Keratinocyte (primary cell): Measurements from ENCODE around the gene TMEM208. TPM values are rescaled to one million over a fixed set of nuclear protein-coding genes. Genes with fewer than 3 reads are reported as not detected.

Source experiments
- DNase-seq: peaks from one replicate; pipeline ENCODE4 v3.0.0-alpha.2; 2011; ENCODE audit warnings: low read depth, missing footprints, low spot score
- FAIRE-seq: peaks from 2 replicates; lab custom pipeline; 2011; peaks lifted over from hg19 to GRCh38; lab: Jason Lieb, UNC
- H2AFZ ChIP-seq: 2 replicates; pipeline ENCODE4 v1.6.0; 2012; ENCODE audit warnings: low read length, control low read depth, inconsistent platforms; ENCODE audit not compliant: control insufficient read depth
- H3K27ac ChIP-seq: 2 replicates; pipeline ENCODE4 v1.5.1; 2011; ENCODE audit warnings: low read length; ENCODE audit not compliant: control insufficient read depth, insufficient read depth
- H3K27me3 ChIP-seq: 3 replicates; pipeline ENCODE4 v1.6.0; 2011; ENCODE audit warnings: low read length; ENCODE audit not compliant: control insufficient read depth, insufficient read depth; ENCODE audit errors: extremely low read depth
- H3K36me3 ChIP-seq, 2 experiments: 2 replicates in 1 of 2; 3 replicates in 1 of 2; pipeline ENCODE4 v1.5.1; 2011; ENCODE audit warnings: low read length in 2 of 2, mild to moderate bottlenecking in 1 of 2; ENCODE audit not compliant: control insufficient read depth in 2 of 2, insufficient read depth in 2 of 2; ENCODE audit errors: extremely low read depth in 1 of 2
- H3K4me1 ChIP-seq: 3 replicates; pipeline ENCODE4 v1.5.1; 2011; ENCODE audit warnings: low read length; ENCODE audit not compliant: control insufficient read depth, insufficient read depth; ENCODE audit errors: extremely low read depth
- H3K4me2 ChIP-seq: 3 replicates; pipeline ENCODE4 v1.6.0; 2011; ENCODE audit warnings: low read depth, low read length; ENCODE audit not compliant: control insufficient read depth, insufficient read depth; ENCODE audit errors: extremely low read depth
- H3K4me3 ChIP-seq, 3 experiments: fragments of 200-600 bp in 1 of 3; sonication (generic) in 1 of 3; 2 replicates in 2 of 3; 3 replicates in 1 of 3; pipeline ENCODE4 v1.5.1; 2011 to 2016; ENCODE audit warnings: low read length in 3 of 3, mild to moderate bottlenecking in 3 of 3, control low read depth in 2 of 3, inconsistent platforms in 1 of 3, low read depth in 1 of 3, mixed read lengths in 1 of 3, mixed run types in 1 of 3, moderate library complexity in 1 of 3; ENCODE audit not compliant: control insufficient read depth in 2 of 3, insufficient read depth in 2 of 3; ENCODE audit errors: extremely low read depth in 1 of 3
- H3K79me2 ChIP-seq: 2 replicates; pipeline ENCODE4 v1.6.0; 2012; ENCODE audit warnings: low read length; ENCODE audit not compliant: control insufficient read depth, insufficient read depth
- H3K9ac ChIP-seq: 3 replicates; pipeline ENCODE4 v1.6.0; 2011; ENCODE audit warnings: low read length; ENCODE audit not compliant: control insufficient read depth, insufficient read depth; ENCODE audit errors: extremely low read depth
- H3K9me1 ChIP-seq: 3 replicates; pipeline ENCODE4 v1.6.0; 2011; ENCODE audit warnings: low read length; ENCODE audit not compliant: control insufficient read depth, insufficient read depth; ENCODE audit errors: extremely low read depth
- H3K9me3 ChIP-seq: 2 replicates; pipeline ENCODE4 v1.5.1; 2012; ENCODE audit warnings: low read depth, low read length; ENCODE audit not compliant: control insufficient read depth
- H4K20me1 ChIP-seq: 3 replicates; pipeline ENCODE4 v1.6.0; 2011; ENCODE audit warnings: low read length; ENCODE audit not compliant: control insufficient read depth, insufficient read depth; ENCODE audit errors: extremely low read depth
- CTCF ChIP-seq, 3 experiments: IDR thresholded peaks in 1 of 3; conservative IDR thresholded peaks in 1 of 3; optimal IDR thresholded peaks in 1 of 3; 2 replicates in 2 of 3; 3 replicates in 1 of 3; pipeline versions ENCODE3 to v1.5.1; 2011; ENCODE audit warnings: low read length in 3 of 3, mild to moderate bottlenecking in 3 of 3, moderate library complexity in 2 of 3, control low read depth in 1 of 3, inconsistent platforms in 1 of 3; ENCODE audit not compliant: insufficient read depth in 2 of 3; ENCODE audit errors: extremely low read depth in 1 of 3
- EZH2 ChIP-seq: IDR thresholded peaks from one replicate; pipeline ENCODE4 v1.6.1; 2012; ENCODE audit warnings: inconsistent platforms, mild to moderate bottlenecking, low read length, moderate library complexity
- dilution Hi-C: fragments of 300-500 bp; cut with MboI; formaldehyde crosslinking; loops from one replicate; pipeline ENCODE4 v1.7.0; 2020; ENCODE audit warnings: low sequenced_read_pairs; ENCODE audit not compliant: extremely low pct_ligation_motif_present
- polyA minus RNA-seq, 3 experiments: library from RNA; depleted of rRNA, polyadenylated mRNA; stranded (reverse); fragments of >200 nt; gene quantifications; 1 replicate in 1 of 3; 2 replicates in 1 of 3; 3 replicates in 1 of 3; pipeline ENCODE4 v1.2.3, GENCODE V29; 2011
- polyA plus RNA-seq, 5 experiments: library from polyadenylated mRNA; depleted of rRNA in 3 of 5; stranded (reverse) in 3 of 5; stranded (forward) in 1 of 5; unstranded in 1 of 5; fragments of >200 nt; gene quantifications; 1 replicate in 1 of 5; 2 replicates in 3 of 5; 3 replicates in 1 of 5; pipeline versions ENCODE4 v1.2.1 to v1.2.3, GENCODE V29; 2011 to 2012; ENCODE audit warnings: missing spikeins in 2 of 5, low read depth in 1 of 5, low replicate concordance in 1 of 5

TMEM208 gene
- polyA plus RNA-seq (44.9 to 47.6 TPM (median 46.3 TPM) in 3 replicates), polyA minus RNA-seq (29.7 to 39.9 TPM (median 32.6 TPM) in 3 replicates)
- polyA plus RNA-seq (2011; ENCODE audit: low read depth) = 28.4 TPM
- polyA plus RNA-seq (2011; cell fraction: cytosol; rRNA removed) = 32.4 and 50.2 TPM in 2 replicates
- polyA plus RNA-seq (2011; cell fraction: nucleus; rRNA removed) = 41.7 and 44.5 TPM in 2 replicates
- 39.1 and 45.1 TPM in 2 replicates for polyA plus RNA-seq (2012; ENCODE audit: low replicate concordance)
- 27.6 TPM for polyA minus RNA-seq (2011; cell fraction: cytosol; rRNA and poly(A)+ RNA removed)
- 12.6 and 15.7 TPM in 2 replicates for polyA minus RNA-seq (2011; cell fraction: nucleus; rRNA and poly(A)+ RNA removed)

GRCh38 chr16:67226804-67227566 is at the start of gene TMEM208:
TSS of gene TMEM208 (plus strand) at chr16:67227130. CDS start at chr16:67227219, 89 bp downstream.
- peak within 1 kb of the TSS; percentile 85 for H2AFZ ChIP-seq
- H3K9ac ChIP-seq = peak within 1 kb of the TSS; percentile 77
- DNase-seq (peak; percentile 89), FAIRE-seq (peak; percentile 76)
- peaks cover 23 to 30% of the 10 kb centered on the region in 2 experiments for H3K36me3 ChIP-seq
- peak within 1 kb of the TSS; percentile 84 for H3K4me2 ChIP-seq
- peaks cover 17% of the 10 kb centered on the region for H3K4me1 ChIP-seq
- H4K20me1 ChIP-seq = no peaks in the 10 kb centered on the region
- H3K27me3 ChIP-seq = no peaks in the 10 kb centered on the region
- no peaks in the 10 kb centered on the region for H3K9me3 ChIP-seq
- TF ChIP-seq CTCF (optimal IDR thresholded peaks at IDR 0.05 in 1 of 3, IDR thresholded peaks at IDR 0.05 in 1 of 3, conservative IDR thresholded peaks at IDR 0.05 in 1 of 3; ENCODE audit: extremely low read depth in 1 of 3, insufficient read depth in 2 of 3, low read length in 3 of 3) (peak in 1 of 3 experiments; percentile 29), EZH2 (no peak)
- peaks cover 19% of the 10 kb centered on the region for H3K79me2 ChIP-seq
- peak within 1 kb of the TSS; percentile 75 for H3K27ac ChIP-seq
- dilution Hi-C loops = no loop called here
- peak within 1 kb of the TSS; percentile 74 to 80 (median 80) for H3K4me3 ChIP-seq
- H3K9me1 ChIP-seq = no peaks in the 10 kb centered on the region

GRCh38 chr16:67177743-67178699 is 48.9 kb upstream of the TMEM208 start:
- Histone ChIP-seq H2AFZ (peak overlapping the region; percentile 58), H3K9me3 (no peaks in the 10 kb centered on the region), H3K79me2 (peaks cover 6% of the 10 kb centered on the region), H3K4me3 (peak overlapping the region; percentile 35 to 48 (median 48)), H3K4me2 (peak overlapping the region; percentile 75), H3K9ac (peak overlapping the region; percentile 44), H3K27me3 (no peaks in the 10 kb centered on the region), H3K9me1 (no peaks in the 10 kb centered on the region), H3K36me3 (peaks cover 0 to 3% of the 10 kb centered on the region in 2 experiments), H3K4me1 (peaks cover 57% of the 10 kb centered on the region), H4K20me1 (no peaks in the 10 kb centered on the region), H3K27ac (no peak overlapping the region)
- TF ChIP-seq CTCF (optimal IDR thresholded peaks at IDR 0.05 in 1 of 3, IDR thresholded peaks at IDR 0.05 in 1 of 3, conservative IDR thresholded peaks at IDR 0.05 in 1 of 3; ENCODE audit: extremely low read depth in 1 of 3, insufficient read depth in 2 of 3, low read length in 3 of 3) = peak in 2 of 3 experiments; percentile 8 to 19
- TF ChIP-seq EZH2 = no peak
- dilution Hi-C loops = no loop called here
- no peak for DNase-seq
- peak; percentile 17 for FAIRE-seq
